H9 (cell line): ENCODE data around the gene ZNF641. TPM values are rescaled to one million over a fixed set of nuclear protein-coding genes. Genes with fewer than 3 reads are reported as not detected.

ENCODE experiments used
- DNase-seq: peaks from one replicate; pipeline ENCODE4 v3.0.0-alpha.2; 2017
- H2AFZ ChIP-seq: one replicate; pipeline ENCODE4 v1.6.1; 2013; ENCODE audit warnings: mild to moderate bottlenecking, low read length, control low read depth, moderate library complexity
- H2AK5ac ChIP-seq: 2 replicates; pipeline ENCODE4 v1.6.1; 2013; ENCODE audit warnings: low read length, control low read depth, mixed read lengths; ENCODE audit not compliant: insufficient read length
- H2BK120ac ChIP-seq: one replicate; pipeline ENCODE4 v1.6.1; 2013; ENCODE audit warnings: low read depth, mild to moderate bottlenecking, low read length, control low read depth, inconsistent platforms; ENCODE audit not compliant: poor library complexity, severe bottlenecking
- H2BK12ac ChIP-seq: 2 replicates; pipeline ENCODE4 v1.6.1; 2013; ENCODE audit warnings: low read length, control low read depth, mixed read lengths, low read depth; ENCODE audit not compliant: insufficient read length
- H2BK15ac ChIP-seq: 2 replicates; pipeline ENCODE4 v1.6.1; 2013; ENCODE audit warnings: low read depth, low read length, control low read depth
- H2BK20ac ChIP-seq: one replicate; pipeline ENCODE4 v1.6.1; 2013; ENCODE audit warnings: low read depth, mild to moderate bottlenecking, low read length, control low read depth, inconsistent platforms; ENCODE audit not compliant: poor library complexity, severe bottlenecking
- H2BK5ac ChIP-seq: 2 replicates; pipeline ENCODE4 v1.6.1; 2013; ENCODE audit warnings: low read length, control low read depth, mixed read lengths; ENCODE audit not compliant: insufficient read length
- H3K14ac ChIP-seq: 2 replicates; pipeline ENCODE4 v1.6.1; 2013; ENCODE audit warnings: low read length, control low read depth; ENCODE audit not compliant: insufficient read depth
- H3K18ac ChIP-seq: 2 replicates; pipeline ENCODE4 v1.6.1; 2013; ENCODE audit warnings: low read depth, mild to moderate bottlenecking, mixed read lengths, low read length, control low read depth; ENCODE audit not compliant: insufficient read length
- H3K23ac ChIP-seq: 2 replicates; pipeline ENCODE4 v1.6.1; 2013; ENCODE audit warnings: low read length, control low read depth, mixed read lengths, low read depth; ENCODE audit not compliant: insufficient read length
- H3K23me2 ChIP-seq: 2 replicates; pipeline ENCODE4 v1.6.1; 2013; ENCODE audit warnings: low read depth, mild to moderate bottlenecking, mixed read lengths, low read length, control low read depth; ENCODE audit not compliant: insufficient read length, poor library complexity, severe bottlenecking
- H3K27ac ChIP-seq: 2 replicates; pipeline ENCODE4 v1.5.1; 2013; ENCODE audit warnings: low read length, control low read depth, mixed read lengths, low read depth; ENCODE audit not compliant: insufficient read length
- H3K27me3 ChIP-seq: 2 replicates; pipeline ENCODE4 v1.6.1; 2013; ENCODE audit warnings: low read length, control low read depth, inconsistent platforms; ENCODE audit not compliant: insufficient read depth
- H3K4ac ChIP-seq: 2 replicates; pipeline ENCODE4 v1.6.1; 2013; ENCODE audit warnings: low read depth, mild to moderate bottlenecking, control low read depth, inconsistent platforms, low read length, moderate library complexity
- H3K4me1 ChIP-seq: 2 replicates; pipeline ENCODE4 v1.6.1; 2013; ENCODE audit warnings: low read length, control low read depth, inconsistent platforms; ENCODE audit not compliant: insufficient read depth
- H3K4me2 ChIP-seq: 2 replicates; pipeline ENCODE4 v1.6.1; 2013; ENCODE audit warnings: low read length, control low read depth, mixed read lengths; ENCODE audit not compliant: insufficient read length, insufficient read depth
- H3K56ac ChIP-seq: 2 replicates; pipeline ENCODE4 v1.6.1; 2013; ENCODE audit warnings: low read depth, mild to moderate bottlenecking, mixed read lengths, low read length, control low read depth; ENCODE audit not compliant: insufficient read length
- H3K79me1 ChIP-seq: 2 replicates; pipeline ENCODE4 v1.6.1; 2013; ENCODE audit warnings: low read depth, mild to moderate bottlenecking, moderate library complexity, low read length, control low read depth, inconsistent platforms; ENCODE audit not compliant: insufficient read depth, poor library complexity, severe bottlenecking
- H3K79me2 ChIP-seq: 2 replicates; pipeline ENCODE4 v1.6.1; 2013; ENCODE audit warnings: low read length, control low read depth, inconsistent platforms; ENCODE audit not compliant: insufficient read depth
- H3K9ac ChIP-seq: 2 replicates; pipeline ENCODE4 v1.6.1; 2013; ENCODE audit warnings: low read length, control low read depth, mixed read lengths; ENCODE audit not compliant: insufficient read length; ENCODE audit errors: extremely low read depth
- H3K9me3 ChIP-seq: one replicate; pipeline ENCODE4 v1.6.1; 2013; ENCODE audit warnings: low read depth, low read length, inconsistent platforms; ENCODE audit not compliant: control insufficient read depth
- H3T11ph ChIP-seq: one replicate; pipeline ENCODE4 v1.6.1; 2013; ENCODE audit warnings: mild to moderate bottlenecking, low read length, control low read depth, inconsistent platforms
- H4K20me1 ChIP-seq: one replicate; pipeline ENCODE4 v1.6.1; 2013; ENCODE audit not compliant: control insufficient read depth, insufficient read length, insufficient read depth
- H4K5ac ChIP-seq: 2 replicates; pipeline ENCODE4 v1.6.1; 2013; ENCODE audit warnings: low read depth, mild to moderate bottlenecking, mixed read lengths, low read length, control low read depth; ENCODE audit not compliant: insufficient read length
- H4K8ac ChIP-seq: replicated peaks from 2 replicates; pipeline ENCODE4 v1.6.1; 2013; ENCODE audit warnings: low read length, control low read depth, mixed read lengths, low read depth; ENCODE audit not compliant: insufficient read length
- H4K91ac ChIP-seq: 2 replicates; pipeline ENCODE4 v1.6.1; 2013; ENCODE audit warnings: low read depth, mild to moderate bottlenecking, moderate library complexity, mixed read lengths, low read length, control low read depth; ENCODE audit not compliant: insufficient read length
- H3K27ac Mint-ChIP-seq, 3 experiments: 2 replicates in 2 of 3; 3 replicates in 1 of 3; pipeline ENCODE4 v1.8.0; 2020 to 2021; ENCODE audit warnings: mixed read lengths in 3 of 3, mild to moderate bottlenecking in 1 of 3, moderate library complexity in 1 of 3
- H3K27me3 Mint-ChIP-seq: 2 replicates; pipeline ENCODE4 v1.8.0; 2021; ENCODE audit warnings: low read depth, mild to moderate bottlenecking, moderate library complexity, mixed read lengths
- H3K36me3 Mint-ChIP-seq, 3 experiments: 2 replicates in 2 of 3; 3 replicates in 1 of 3; pipeline ENCODE4 v1.8.0; 2020 to 2021; ENCODE audit warnings: low read depth in 3 of 3, mixed read lengths in 3 of 3; ENCODE audit not compliant: insufficient read depth in 1 of 3
- H3K4me1 Mint-ChIP-seq, 2 experiments: 2 replicates each; pipeline ENCODE4 v1.8.0; 2020; ENCODE audit warnings: mixed read lengths in 2 of 2
- H3K4me3 Mint-ChIP-seq, 2 experiments: 2 replicates in 1 of 2; 3 replicates in 1 of 2; pipeline ENCODE4 v1.8.0; 2020 to 2021; ENCODE audit warnings: mild to moderate bottlenecking in 2 of 2, mixed read lengths in 2 of 2, moderate library complexity in 1 of 2
- H3K9me3 Mint-ChIP-seq, 2 experiments: 2 replicates in 1 of 2; 3 replicates in 1 of 2; pipeline ENCODE4 v1.8.0; 2020; ENCODE audit warnings: mild to moderate bottlenecking in 2 of 2, mixed read lengths in 2 of 2, moderate library complexity in 1 of 2
- CTCF ChIP-seq: fragments of 200-600 bp; sonication (generic); conservative IDR thresholded peaks from 3 replicates; pipeline ENCODE4 v1.8.0; 2021; ENCODE audit warnings: antibody characterized with exemption, mild to moderate bottlenecking
- total RNA-seq: library from RNA; stranded (reverse); gene quantifications from 2 replicates; pipeline ENCODE4 v1.2.1, GENCODE V29; 2021

ZNF641 gene
- total RNA-seq, 1 experiment from 2014 or later: 8.5 TPM

- Histone ChIP-seq H3K4me2 (no peak overlapping the region), H4K91ac (no peak overlapping the region), H3K23me2 (no peaks in the 10 kb centered on the region), H3K79me1 (no peaks in the 10 kb centered on the region), H3K4me1 (no peaks in the 10 kb centered on the region), H2BK15ac (no peak overlapping the region), H3K27me3 (no peaks in the 10 kb centered on the region), H2BK120ac (no peak overlapping the region), H2BK5ac (no peak overlapping the region), H2BK20ac (no peak overlapping the region), H4K8ac (no peak overlapping the region), H3K4ac (no peak overlapping the region), H3K56ac (no peak overlapping the region), H3K18ac (no peak overlapping the region), H2BK12ac (no peak overlapping the region), H3K9me3 (no peaks in the 10 kb centered on the region), H3K9ac (no peak overlapping the region), H2AK5ac (no peak overlapping the region), H2AFZ (no peak overlapping the region), H4K5ac (no peak overlapping the region), H3K23ac (no peak overlapping the region), H4K20me1 (no peaks in the 10 kb centered on the region), H3K79me2 (no peaks in the 10 kb centered on the region), H3K27ac (no peak overlapping the region), H3K14ac (no peak overlapping the region), H3T11ph (no peak overlapping the region)
- H3K27ac Mint-ChIP-seq: no peak overlapping the region
- H3K4me3 Mint-ChIP-seq: no peak overlapping the region
- DNase-seq: no peak
- H3K36me3 Mint-ChIP-seq: no peaks in the 10 kb centered on the region
- H3K4me1 Mint-ChIP-seq: no peaks in the 10 kb centered on the region
- peaks cover 7% of the 10 kb centered on the region for H3K27me3 Mint-ChIP-seq
- TF ChIP-seq CTCF: no peak; the same call in 2 of the 3 replicates
- peaks cover 0 to 62% of the 10 kb centered on the region in 2 experiments; a peak in 2 of 5 replicates for H3K9me3 Mint-ChIP-seq
Measured at GRCh38 chr12:48374164-48374563, 23.4 kb upstream of the ZNF641 start.
